Epithelial cell of proximal tubule (primary cell): ENCODE data around the gene DENND2D. TPM values are rescaled to one million over a fixed set of nuclear protein-coding genes. Genes with fewer than 3 reads are reported as not detected.
A peak's percentile ranks its signal among the peaks of the same experiment; 100 is the strongest.

ENCODE experiments used
- DNase-seq: peaks from one replicate; pipeline ENCODE4 v3.0.0-alpha.2; 2011; ENCODE audit warnings: low read depth
- H3K4me3 ChIP-seq: 2 replicates; pipeline ENCODE4 v1.5.1; 2011; ENCODE audit warnings: low read depth, mild to moderate bottlenecking, low read length
- total RNA-seq: library from RNA; depleted of rRNA; stranded (reverse); fragments of >200 nt; gene quantifications from 2 replicates; pipeline ENCODE4 v1.2.3, GENCODE V29; 2015
- TF ChIP-seq, protein P1 (sequence below): conservative IDR thresholded peaks from 2 replicates; pipeline ENCODE4 v1.5.1; 2012; ENCODE audit warnings: low read depth, mild to moderate bottlenecking, low read length

DENND2D gene
- total RNA-seq, 1 donor from 2014 or later = 8.1 TPM

GRCh38 chr1:111227851-111228747, 27.7 kb upstream of the DENND2D start:
- H3K4me3 ChIP-seq = no peak overlapping the region
- DNase-seq = peak; percentile 60
- TF ChIP-seq, protein P1, sequence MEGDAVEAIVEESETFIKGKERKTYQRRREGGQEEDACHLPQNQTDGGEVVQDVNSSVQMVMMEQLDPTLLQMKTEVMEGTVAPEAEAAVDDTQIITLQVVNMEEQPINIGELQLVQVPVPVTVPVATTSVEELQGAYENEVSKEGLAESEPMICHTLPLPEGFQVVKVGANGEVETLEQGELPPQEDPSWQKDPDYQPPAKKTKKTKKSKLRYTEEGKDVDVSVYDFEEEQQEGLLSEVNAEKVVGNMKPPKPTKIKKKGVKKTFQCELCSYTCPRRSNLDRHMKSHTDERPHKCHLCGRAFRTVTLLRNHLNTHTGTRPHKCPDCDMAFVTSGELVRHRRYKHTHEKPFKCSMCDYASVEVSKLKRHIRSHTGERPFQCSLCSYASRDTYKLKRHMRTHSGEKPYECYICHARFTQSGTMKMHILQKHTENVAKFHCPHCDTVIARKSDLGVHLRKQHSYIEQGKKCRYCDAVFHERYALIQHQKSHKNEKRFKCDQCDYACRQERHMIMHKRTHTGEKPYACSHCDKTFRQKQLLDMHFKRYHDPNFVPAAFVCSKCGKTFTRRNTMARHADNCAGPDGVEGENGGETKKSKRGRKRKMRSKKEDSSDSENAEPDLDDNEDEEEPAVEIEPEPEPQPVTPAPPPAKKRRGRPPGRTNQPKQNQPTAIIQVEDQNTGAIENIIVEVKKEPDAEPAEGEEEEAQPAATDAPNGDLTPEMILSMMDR = no peak

- TF ChIP-seq, protein P1 = no peak
- no peak for DNase-seq
- H3K4me3 ChIP-seq = no peak within 1 kb of the TSS
These were observed 27.0 kb upstream of the DENND2D start, which contains the start of gene CHI3L2 for GRCh38 chr1:111227434-111227833. TSS of gene CHI3L2 (plus strand) at chr1:111227713. CDS start at chr1:111227730, 17 bp downstream.

DNA sequence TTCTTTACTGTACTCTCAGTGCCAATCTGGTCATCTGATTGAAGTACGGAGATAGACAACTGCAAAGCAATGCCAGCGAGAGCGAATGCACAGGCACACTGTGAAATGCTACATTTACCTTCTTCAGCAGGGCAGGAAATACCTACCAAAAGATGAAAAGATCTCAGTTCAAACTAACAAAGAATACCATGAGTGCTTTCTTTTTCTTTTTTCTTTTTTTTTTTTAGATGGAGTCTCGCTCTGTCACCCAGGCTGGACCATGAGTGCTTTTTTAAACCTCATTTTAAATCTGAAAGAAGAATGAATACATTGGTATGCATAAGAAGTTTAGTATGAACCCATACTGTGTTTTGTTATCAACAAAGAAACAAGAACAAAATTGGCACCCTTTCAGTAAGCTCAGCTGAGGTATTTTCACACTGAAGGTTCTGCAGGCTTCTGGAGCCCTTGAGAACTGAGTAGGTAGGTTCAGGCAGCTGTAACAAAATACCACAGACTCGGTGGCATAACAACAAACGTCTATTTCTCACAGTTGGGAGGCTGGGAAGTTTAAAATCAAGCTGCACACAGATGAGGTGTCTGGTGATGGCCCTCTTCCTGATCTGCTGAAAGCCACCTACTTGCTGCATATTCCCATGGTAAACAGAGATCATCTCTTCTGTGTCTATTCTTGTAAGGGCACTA, 25.4 kb upstream of the DENND2D start:
- TF ChIP-seq, protein P1 = no peak
- no peak for DNase-seq
- no peak overlapping the region for H3K4me3 ChIP-seq

DNA sequence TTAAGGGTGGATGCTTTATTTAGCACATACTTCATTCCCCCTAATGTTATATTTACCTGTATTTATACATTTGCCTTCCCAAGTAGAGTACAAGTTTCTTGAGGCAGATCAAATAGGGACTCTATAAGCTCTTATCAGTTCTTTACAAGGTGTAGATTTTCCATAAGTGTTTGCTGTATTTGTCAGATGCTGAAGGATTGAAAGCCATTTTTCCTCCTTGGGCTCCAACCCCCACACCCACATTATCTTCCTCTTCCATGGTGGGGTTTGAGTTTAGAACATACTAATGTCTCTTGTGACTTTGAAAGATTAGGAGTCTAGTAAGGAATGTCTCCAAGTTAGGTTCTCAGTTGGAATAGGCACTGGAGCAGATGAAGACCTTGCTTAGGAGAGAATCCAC, 24.6 kb upstream of the DENND2D start:
- TF ChIP-seq, protein P1 = no peak
- H3K4me3 ChIP-seq = no peak overlapping the region
- no peak for DNase-seq

DNA sequence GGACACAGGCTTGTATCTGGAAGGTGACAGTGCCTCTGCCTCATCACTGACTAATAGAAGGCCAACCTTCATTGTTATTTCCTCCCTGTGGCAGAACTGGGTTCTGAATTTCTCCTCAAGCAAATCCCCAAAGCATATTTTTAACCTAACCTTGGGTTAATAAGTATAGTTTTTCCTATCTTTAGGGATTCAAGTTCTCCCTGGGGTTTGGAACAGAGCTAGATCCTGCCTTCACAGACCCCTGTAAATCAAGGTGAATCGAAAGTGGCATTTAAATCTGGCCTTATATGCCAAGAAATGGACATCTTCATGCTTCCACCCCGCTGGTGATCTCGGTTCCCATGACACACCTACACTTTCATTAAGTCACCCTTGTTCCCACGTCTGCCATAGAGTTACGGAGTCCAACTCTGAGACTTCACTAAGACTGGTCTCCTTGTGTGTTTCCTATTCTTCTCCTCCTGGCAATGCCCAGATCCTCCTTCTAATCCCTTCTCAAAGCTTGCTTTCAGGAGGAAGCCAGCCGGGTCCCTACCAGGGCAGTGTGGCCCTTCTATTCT, 22.8 kb upstream of the DENND2D start:
- no peak overlapping the region for H3K4me3 ChIP-seq
- DNase-seq = no peak
- TF ChIP-seq, protein P1 = no peak

- DNase-seq = no peak
- H3K4me3 ChIP-seq = no peak overlapping the region
- TF ChIP-seq, protein P1 = peak; percentile 99
These were observed 22.1 kb upstream of the DENND2D start for GRCh38 chr1:111222308-111223125.
